Measurements from ENCODE around the gene KRT6B. TPM values are rescaled to one million over a fixed set of nuclear protein-coding genes. Genes with fewer than 3 reads are reported as not detected.

KRT6B gene
- total RNA-seq, 6 donors from 2014 or later = 0.17 TPM; not detected in 5

- no peaks in the 10 kb centered on the region for H3K9me3 ChIP-seq
- H3K4me3 ChIP-seq = no peak within 1 kb of the TSS
- H3K36me3 ChIP-seq = no peaks in the 10 kb centered on the region
- ATAC-seq (ENCODE audit: low FRiP score in 2 of 2) (no peak), DNase-seq (no peak)
- TF ChIP-seq POLR2AphosphoS5 (IDR thresholded peaks at IDR 0.05) (no peak), POLR2A (IDR thresholded peaks at IDR 0.05) (no peak), EP300 (IDR thresholded peaks at IDR 0.05) (no peak), CTCF (IDR thresholded peaks at IDR 0.05) (no peak)
- H3K4me1 ChIP-seq = no peaks in the 10 kb centered on the region
- 72 to 75% methylated on average over 4 of the region's 4 CpGs for WGBS, 2 donors
- H3K27ac ChIP-seq = no peak within 1 kb of the TSS
- no peaks in the 10 kb centered on the region for H3K27me3 ChIP-seq
Measured at GRCh38 chr12:52473768-52474167, 21.8 kb upstream of the KRT6B start, which contains the start of gene KRT6C. Gene KRT6C, minus strand, starts transcription at chr12:52473805. Its CDS starts 68 bp downstream, at chr12:52473737.

GRCh38 chr12:52469853-52470252, 17.9 kb upstream of the KRT6B start:
- Histone ChIP-seq H3K9me3 (no peaks in the 10 kb centered on the region), H3K4me1 (no peaks in the 10 kb centered on the region), H3K36me3 (no peaks in the 10 kb centered on the region), H3K4me3 (no peak overlapping the region), H3K27ac (no peak overlapping the region), H3K27me3 (no peaks in the 10 kb centered on the region)
- ATAC-seq (ENCODE audit: low FRiP score in 2 of 2) (no peak), DNase-seq (no peak)
- 80 to 92% methylated on average over 3 to 4 of the region's 4 CpGs for WGBS, 2 donors
- TF ChIP-seq POLR2AphosphoS5 (IDR thresholded peaks at IDR 0.05) = no peak
- no peak for TF ChIP-seq POLR2A (IDR thresholded peaks at IDR 0.05)
- TF ChIP-seq EP300 (IDR thresholded peaks at IDR 0.05) = no peak
- TF ChIP-seq CTCF (IDR thresholded peaks at IDR 0.05) = no peak

- Histone ChIP-seq H3K9me3 (no peaks in the 10 kb centered on the region), H3K27me3 (no peaks in the 10 kb centered on the region), H3K36me3 (no peaks in the 10 kb centered on the region), H3K4me3 (no peak overlapping the region), H3K27ac (no peak overlapping the region), H3K4me1 (no peaks in the 10 kb centered on the region)
- ATAC-seq (ENCODE audit: low FRiP score in 2 of 2) (no peak), DNase-seq (no peak)
- TF ChIP-seq POLR2AphosphoS5 (IDR thresholded peaks at IDR 0.05) = no peak
- no peak for TF ChIP-seq CTCF (IDR thresholded peaks at IDR 0.05)
- TF ChIP-seq POLR2A (IDR thresholded peaks at IDR 0.05) = no peak
- TF ChIP-seq EP300 (IDR thresholded peaks at IDR 0.05) = no peak
- 48 to 60% methylated on average over 2 of the region's 2 CpGs for WGBS, 2 donors
Measured at GRCh38 chr12:52464897-52465296, 13.0 kb upstream of the KRT6B start.

GRCh38 chr12:52461693-52462092, 9.7 kb upstream of the KRT6B start:
- no peak for TF ChIP-seq CTCF (IDR thresholded peaks at IDR 0.05)
- TF ChIP-seq EP300 (IDR thresholded peaks at IDR 0.05) = no peak
- TF ChIP-seq POLR2AphosphoS5 (IDR thresholded peaks at IDR 0.05) = no peak
- TF ChIP-seq POLR2A (IDR thresholded peaks at IDR 0.05) = no peak
- ATAC-seq (ENCODE audit: low FRiP score in 2 of 2) (no peak), DNase-seq (no peak)
- H3K27me3 ChIP-seq = no peaks in the 10 kb centered on the region
- H3K9me3 ChIP-seq = no peaks in the 10 kb centered on the region
- no peak overlapping the region for H3K4me3 ChIP-seq
- WGBS, 2 donors = 57 to 62% methylated on average over 5 of the region's 5 CpGs
- no peak overlapping the region for H3K27ac ChIP-seq
- H3K4me1 ChIP-seq = no peaks in the 10 kb centered on the region
- H3K36me3 ChIP-seq = no peaks in the 10 kb centered on the region

- Histone ChIP-seq H3K27me3 (no peaks in the 10 kb centered on the region), H3K4me1 (no peaks in the 10 kb centered on the region), H3K9me3 (no peaks in the 10 kb centered on the region), H3K4me3 (no peak overlapping the region), H3K36me3 (no peaks in the 10 kb centered on the region), H3K27ac (no peak overlapping the region)
- WGBS, 2 donors = 85 to 90% methylated on average over 5 of the region's 5 CpGs
- DNase-seq (no peak), ATAC-seq (ENCODE audit: low FRiP score in 2 of 2) (no peak)
- no peak for TF ChIP-seq POLR2AphosphoS5 (IDR thresholded peaks at IDR 0.05)
- no peak for TF ChIP-seq POLR2A (IDR thresholded peaks at IDR 0.05)
- no peak for TF ChIP-seq CTCF (IDR thresholded peaks at IDR 0.05)
- no peak for TF ChIP-seq EP300 (IDR thresholded peaks at IDR 0.05)
Measured at GRCh38 chr12:52458861-52459260, 6.9 kb upstream of the KRT6B start.
